NT2/D1 (cell line): ENCODE measurements around the gene A4GALT.

ENCODE experiments used
- SUZ12 ChIP-seq: IDR thresholded peaks from 2 replicates; pipeline ENCODE4 v1.6.1; 2011; ENCODE audit not compliant: insufficient read length, insufficient read depth; ENCODE audit errors: extremely low read depth
- YY1 ChIP-seq: IDR thresholded peaks from 2 replicates; pipeline ENCODE4 v1.6.1; 2011; ENCODE audit not compliant: insufficient read length, insufficient read depth
- ZNF274 ChIP-seq: IDR thresholded peaks from 2 replicates; pipeline ENCODE4 v1.6.1; 2011; ENCODE audit warnings: mild to moderate bottlenecking, low read depth, low read length

DNA sequence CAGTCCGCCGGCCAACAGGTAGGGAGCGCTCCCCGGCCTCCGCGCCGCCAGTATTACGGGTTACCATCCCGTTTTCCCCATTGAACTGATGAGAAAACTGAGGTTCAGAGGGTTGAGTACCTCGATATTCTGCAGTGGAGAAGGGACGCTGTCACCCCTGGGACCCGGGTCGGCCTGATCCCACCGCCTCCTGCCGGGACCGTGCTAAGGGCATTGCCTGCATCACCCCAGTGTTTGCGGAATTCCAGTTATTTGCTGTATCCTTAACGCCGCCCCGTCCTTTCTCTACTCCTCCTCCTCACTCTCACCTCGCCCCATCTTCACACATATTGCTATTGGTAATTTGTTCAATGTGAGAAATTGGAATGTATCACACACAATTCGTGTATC lies 370 bp upstream of the A4GALT start:
- TF ChIP-seq SUZ12 = no peak
- TF ChIP-seq YY1 = no peak
- no peak for TF ChIP-seq ZNF274
